KG1 (cell line): ENCODE measurements around the gene AHRR.

Source experiments
- DNase-seq: peaks from one replicate; lab custom pipeline; 2025; lab: John Stamatoyannopoulos, UW

The AHRR gene

DNA sequence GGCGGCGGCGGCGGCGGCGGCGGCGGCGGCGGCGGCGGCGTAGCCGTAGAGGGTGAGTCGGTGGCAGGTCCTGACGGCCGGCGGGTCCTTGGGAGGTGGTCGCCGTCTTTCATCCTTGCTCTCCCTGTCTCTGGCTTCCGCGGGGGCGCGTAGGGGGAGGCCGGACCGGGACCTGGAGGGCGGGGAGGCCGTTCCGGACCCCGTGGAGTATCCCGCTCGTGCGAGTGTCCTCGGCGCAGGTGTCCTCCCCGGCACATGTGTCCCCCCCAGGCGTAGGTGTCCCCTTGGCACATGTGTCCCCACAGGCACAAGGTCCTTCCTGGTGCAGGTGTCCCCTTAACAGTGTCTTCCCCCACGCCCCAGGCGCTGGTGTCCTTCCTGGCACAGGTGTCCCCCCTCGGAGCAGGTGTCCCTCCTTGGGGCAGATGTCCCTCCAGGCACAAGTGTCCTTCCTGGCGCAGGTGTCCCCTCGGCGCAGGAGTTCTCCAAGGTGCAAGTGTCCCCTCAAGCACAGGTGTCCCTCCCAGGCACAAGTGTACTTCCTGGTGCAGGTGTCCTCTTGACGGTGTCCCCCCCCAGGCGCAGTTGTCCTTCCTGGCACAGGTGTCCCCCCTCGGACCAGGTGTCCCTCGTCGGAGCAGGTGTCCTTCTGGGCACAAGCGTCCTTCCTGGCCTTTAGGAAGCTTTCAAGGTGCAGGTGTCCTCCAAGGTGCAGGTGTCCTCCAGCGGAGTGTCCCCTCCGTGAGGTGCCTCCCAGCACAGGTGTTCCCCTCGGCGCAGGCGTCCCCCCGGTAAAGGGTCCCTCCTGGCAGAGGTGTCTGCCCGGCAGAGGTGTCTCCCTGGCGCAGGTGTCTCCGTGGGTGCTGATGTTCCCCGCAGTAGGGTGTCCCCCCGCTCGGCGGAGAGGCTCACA is 122.0 kb downstream of the AHRR start:
- DNase-seq: no peak

GRCh38 chr5:444226-444625 is 122.7 kb downstream of the AHRR start:
- no peak for DNase-seq

- no peak for DNase-seq
These were observed 124.1 kb downstream of the AHRR start for GRCh38 chr5:445591-445990.

DNA sequence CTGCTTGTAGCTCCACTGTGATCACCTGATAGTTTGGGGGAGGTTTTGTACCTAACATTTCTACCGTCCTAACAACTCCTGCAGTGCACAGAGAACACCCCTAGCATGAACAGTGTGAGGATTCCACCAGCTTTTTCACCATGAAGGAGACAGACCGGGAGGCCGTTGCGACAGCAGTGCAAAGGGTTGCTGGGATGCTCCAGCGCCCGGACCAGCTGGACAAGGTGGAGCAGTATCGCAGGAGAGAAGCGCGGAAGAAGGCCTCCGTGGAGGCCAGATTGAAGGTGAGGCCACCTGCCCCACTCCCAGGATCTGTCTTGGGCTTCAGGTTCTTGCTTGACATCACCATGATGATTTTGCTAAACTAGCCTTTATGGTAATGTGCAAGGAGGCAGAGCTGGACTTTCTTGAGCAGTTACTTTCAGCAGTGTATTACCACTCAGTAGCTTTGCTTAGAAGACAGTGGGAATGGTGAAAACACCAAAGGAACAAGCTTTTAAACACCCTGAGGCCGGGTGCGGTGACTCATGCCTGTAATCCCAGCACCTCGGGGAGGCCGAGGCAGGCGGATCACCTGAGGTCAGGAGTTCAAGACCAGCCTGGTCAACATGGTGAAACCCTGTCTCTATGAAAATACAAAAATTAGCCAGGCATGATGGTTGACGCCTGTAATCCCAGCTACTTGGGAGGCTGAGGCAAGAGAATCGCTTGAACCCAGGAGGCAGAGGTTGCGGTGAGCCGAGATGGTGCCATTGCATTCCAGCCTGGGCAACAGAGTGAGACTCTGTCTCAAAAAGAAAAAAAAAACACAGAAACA is 124.8 kb downstream of the AHRR start:
- no peak for DNase-seq

DNA sequence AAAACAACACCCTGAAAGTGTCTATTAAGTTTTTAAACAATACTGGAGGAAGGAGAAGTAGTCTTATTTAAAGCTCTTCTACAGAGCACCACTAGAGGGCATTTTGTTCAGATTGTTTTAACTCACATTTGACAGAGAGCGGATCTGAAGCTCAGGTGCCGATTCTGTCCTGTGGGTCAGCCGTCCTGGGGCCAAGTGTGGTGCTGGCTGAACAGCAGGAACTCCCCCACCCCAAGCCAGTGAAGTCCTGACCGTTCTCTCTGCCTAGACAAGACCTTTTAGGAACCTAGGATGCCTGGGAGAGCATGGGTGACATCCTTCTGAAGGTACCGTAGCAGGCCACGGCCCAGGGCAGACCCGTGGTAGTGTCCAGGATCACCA is 125.4 kb downstream of the AHRR start:
- no peak for DNase-seq

DNA sequence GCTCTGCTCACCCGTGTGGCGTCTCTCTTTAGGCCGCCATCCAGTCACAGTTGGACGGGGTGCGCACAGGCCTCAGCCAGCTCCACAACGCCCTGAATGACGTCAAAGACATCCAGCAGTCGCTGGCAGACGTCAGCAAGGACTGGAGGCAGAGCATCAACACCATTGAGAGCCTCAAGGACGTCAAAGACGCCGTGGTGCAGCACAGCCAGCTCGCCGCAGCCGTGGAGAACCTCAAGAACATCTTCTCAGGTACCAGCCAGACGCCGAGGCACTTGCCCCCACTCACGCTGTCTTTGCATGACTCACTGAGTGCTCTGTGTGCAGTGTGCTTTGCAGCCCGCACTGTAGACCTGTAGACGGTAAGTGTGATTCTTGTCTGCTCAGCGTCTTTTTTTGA is 126.0 kb downstream of the AHRR start:
- DNase-seq: no peak

- no peak for DNase-seq
These were observed 126.7 kb downstream of the AHRR start for GRCh38 chr5:448061-448765.

DNA sequence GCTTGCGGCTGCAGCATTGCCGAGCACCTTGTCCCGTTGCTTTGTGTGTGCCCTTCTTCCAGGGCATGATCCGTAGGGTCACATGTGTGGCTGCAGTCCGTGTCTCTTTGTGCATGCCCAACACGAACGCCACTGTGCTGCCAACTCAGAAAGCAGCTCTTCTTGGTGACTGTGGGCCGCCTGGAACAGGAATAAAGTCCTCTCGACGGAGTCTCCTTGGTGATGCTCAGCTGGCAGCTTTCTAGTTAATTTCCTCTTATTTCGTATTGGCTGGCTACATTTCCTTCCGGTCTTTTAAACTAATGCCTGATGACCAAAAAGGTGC is 127.2 kb downstream of the AHRR start:
- DNase-seq: no peak

- no peak for DNase-seq
These were observed 127.6 kb downstream of the AHRR start for GRCh38 chr5:449151-449550.

DNA sequence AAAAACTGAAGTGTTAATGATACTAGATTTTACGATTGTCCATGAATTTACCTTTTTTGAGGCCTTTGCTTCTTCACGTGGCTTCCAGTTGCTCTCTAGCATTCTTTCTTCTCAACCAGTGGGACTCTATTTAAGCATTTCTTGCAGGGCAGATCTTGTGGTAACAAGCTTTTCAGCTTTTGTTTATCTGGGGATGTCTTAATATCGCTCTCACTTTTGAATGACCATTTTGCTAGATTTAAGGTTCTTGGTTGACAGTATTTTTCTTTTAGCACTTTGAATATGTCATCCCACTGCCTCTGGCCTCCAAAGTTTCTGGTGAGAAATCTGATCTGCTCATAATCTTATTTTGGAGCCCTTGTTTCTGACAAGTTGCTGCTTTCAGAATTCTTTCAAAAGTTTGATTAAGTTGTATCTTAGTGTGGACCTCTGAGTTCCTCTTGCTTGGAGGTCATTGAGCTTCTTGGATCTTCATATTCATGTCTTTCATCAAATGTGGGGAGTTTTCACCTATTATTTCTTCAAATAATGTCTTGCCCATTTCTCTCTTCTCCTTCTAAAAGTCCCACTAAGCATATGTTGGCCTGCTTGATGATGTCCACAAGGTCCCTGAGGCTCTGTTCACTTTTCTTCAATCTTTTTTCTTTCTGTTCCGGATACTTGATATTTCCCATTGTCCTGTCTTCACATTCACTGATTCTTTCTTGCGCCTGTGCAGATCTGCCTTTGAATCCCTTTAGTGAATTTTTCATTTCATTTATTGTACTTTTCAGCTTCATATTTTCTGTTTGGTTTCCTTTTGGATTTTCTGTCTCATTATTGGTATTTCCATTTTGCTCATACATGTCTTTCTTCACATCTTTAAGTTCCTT is 130.3 kb downstream of the AHRR start:
- no peak for DNase-seq

GRCh38 chr5:452978-453710 is 131.6 kb downstream of the AHRR start:
- DNase-seq: no peak

- no peak for DNase-seq
These were observed 132.4 kb downstream of the AHRR start for GRCh38 chr5:453725-454481.

DNA sequence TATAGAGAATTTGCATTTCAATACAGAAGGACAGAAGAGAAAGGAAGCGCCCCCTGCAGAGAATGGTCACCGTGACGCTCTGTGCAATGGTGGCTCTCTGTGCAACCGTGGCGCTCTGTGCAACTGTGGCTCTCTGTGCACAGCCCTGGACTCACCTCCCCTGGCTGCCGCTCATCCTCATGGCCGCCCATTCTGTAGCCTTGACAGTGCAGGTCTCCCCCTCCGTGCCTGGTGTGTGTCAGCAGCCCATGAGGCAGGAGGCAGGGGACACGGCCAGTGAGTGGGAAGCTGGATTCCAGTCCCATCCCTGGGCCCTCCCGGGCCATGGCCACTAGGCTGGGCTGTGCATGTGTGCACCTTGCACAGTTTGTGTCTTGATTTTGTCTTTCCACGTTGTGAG is 133.4 kb downstream of the AHRR start:
- DNase-seq: no peak

GRCh38 chr5:455806-456205 is 134.3 kb downstream of the AHRR start:
- DNase-seq: no peak

DNA sequence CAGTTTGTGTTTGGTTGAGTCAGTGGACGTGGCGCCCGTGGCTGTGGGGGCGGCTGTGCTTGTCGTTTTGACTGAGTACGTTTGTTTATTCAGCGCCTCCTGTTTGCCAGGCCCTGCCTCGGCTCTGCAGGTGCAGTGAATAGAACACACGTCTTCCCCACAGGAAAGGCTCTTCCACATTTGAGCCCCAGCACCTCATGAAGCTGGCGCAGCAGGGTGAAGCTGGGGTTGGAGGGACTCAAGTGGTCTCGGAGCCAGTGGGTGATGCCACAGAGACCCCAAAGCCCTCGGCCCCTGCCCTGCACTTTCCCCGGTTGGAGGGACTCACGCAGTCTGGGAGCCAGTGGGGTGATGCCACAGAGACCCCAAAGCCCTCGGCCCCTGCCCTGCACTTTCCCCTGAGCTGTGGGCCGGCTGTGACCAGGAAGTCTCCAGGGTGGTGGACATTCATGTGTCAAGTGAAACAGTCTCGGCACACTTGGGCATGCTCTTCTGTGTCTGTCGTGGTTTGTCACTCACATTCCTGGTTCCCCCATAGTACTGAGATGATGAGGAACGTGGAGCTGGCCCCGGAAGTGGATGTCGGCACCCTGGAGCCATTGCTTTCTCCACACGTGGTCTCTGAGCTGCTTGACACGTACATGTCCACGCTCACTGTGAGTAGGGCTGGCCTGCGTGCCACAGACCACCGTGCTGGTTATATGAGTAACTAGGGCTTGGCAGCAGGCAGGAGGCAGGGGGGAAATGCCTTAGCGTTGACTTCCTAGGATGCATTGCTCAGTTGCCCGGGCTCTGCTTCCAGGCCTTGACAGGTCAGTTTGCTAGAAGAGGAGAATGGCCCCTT is 135.1 kb downstream of the AHRR start:
- DNase-seq: no peak

- no peak for DNase-seq
These were observed 135.9 kb downstream of the AHRR start for GRCh38 chr5:457195-457961.

- DNase-seq: no peak
These were observed 137.2 kb downstream of the AHRR start for GRCh38 chr5:458547-459353.
